HCT116 (cell line): Measurements from ENCODE around the gene ANKRD55. TPM values are rescaled to one million over a fixed set of nuclear protein-coding genes. Genes with fewer than 3 reads are reported as not detected.

Experiments used
- ATAC-seq: fragments of 200-7000 bp; cut with Tn5 transposase; 2 replicates; pipeline ENCODE4 v1.9.1; 2020; ENCODE audit warnings: mild to moderate bottlenecking, moderate library complexity
- BruUV-seq: library from RNA; stranded (reverse); fragments of 400-500 nt; replicated peaks from 2 replicates; lab custom pipeline; 2021; lab: Mats Ljungman, UMichigan
- CTCF ChIA-PET: fragments of 300-600 bp; sonication (Branson Sonifier 250); formaldehyde crosslinking; loops from one replicate; lab custom pipeline; 2021; ENCODE audit warnings: antibody characterized with exemption; lab: Charles Lee
- POLR2A ChIA-PET: fragments of 300-600, 350-600 bp; sonication (Branson Sonifier 250); formaldehyde crosslinking; loops from one replicate; lab custom pipeline; 2021; ENCODE audit warnings: antibody characterized with exemption; lab: Charles Lee
- RAD21 ChIA-PET, 2 experiments: fragments of 300-600 bp; sonication (Branson Sonifier 250); formaldehyde crosslinking; loops; one replicate each; lab custom pipeline; 2023; ENCODE audit warnings: low total read pairs in 2 of 2; ENCODE audit not compliant: uncharacterized antibody in 2 of 2, unreplicated experiment in 2 of 2, low non-redundant PET in 1 of 2; lab: Charles Lee
- DNase-seq: peaks from one replicate; pipeline ENCODE4 v3.0.0-alpha.2; 2010; ENCODE audit warnings: low read depth, low spot score
- H2AFZ ChIP-seq: fragments of 200-600 bp; shearing (Covaris generic), sonication (generic); 2 replicates; pipeline ENCODE4 v1.6.1; 2017; ENCODE audit warnings: low read depth, mixed run types, mixed read lengths, antibody characterized with exemption, low read length; ENCODE audit not compliant: poor library complexity, severe bottlenecking
- H3K27ac ChIP-seq: 2 replicates; pipeline ENCODE4 v1.5.1; 2012; ENCODE audit warnings: low read depth, low read length
- H3K27me3 ChIP-seq: fragments of 200-600 bp; sonication (generic); 2 replicates; pipeline ENCODE4 v1.6.1; 2016; ENCODE audit warnings: mixed run types, low read length, mixed read lengths; ENCODE audit not compliant: insufficient read depth
- H3K36me3 ChIP-seq, 2 experiments: fragments of 200-500 bp in 1 of 2; fragments of 200-600 bp in 1 of 2; sonication (Bioruptor generic) in 1 of 2; sonication (generic) in 1 of 2; 2 replicates each; pipeline versions ENCODE4 v1.5.1 to v1.6.1; 2014 to 2016; ENCODE audit warnings: low read length in 2 of 2, inconsistent platforms in 1 of 2, mixed read lengths in 1 of 2, mixed run types in 1 of 2; ENCODE audit not compliant: insufficient read depth in 2 of 2, control insufficient read depth in 1 of 2
- H3K4me1 ChIP-seq, 2 experiments: fragments of 200-600 bp in 1 of 2; sonication (generic) in 1 of 2; 2 replicates each; pipeline versions ENCODE4 v1.5.1 to v1.6.1; 2012 to 2017; ENCODE audit warnings: low read length in 2 of 2, inconsistent platforms in 1 of 2, mild to moderate bottlenecking in 1 of 2, mixed read lengths in 1 of 2, mixed run types in 1 of 2, moderate library complexity in 1 of 2; ENCODE audit not compliant: insufficient read depth in 2 of 2, control insufficient read depth in 1 of 2
- H3K4me2 ChIP-seq: fragments of 200-600 bp; sonication (generic); 2 replicates; pipeline ENCODE4 v1.6.1; 2017; ENCODE audit warnings: mixed run types, low read length, mixed read lengths
- H3K4me3 ChIP-seq, 2 experiments: fragments of 200-600 bp in 1 of 2; sonication (generic) in 1 of 2; replicated peaks in 1 of 2; 2 replicates each; pipeline ENCODE4 v1.5.1; 2011 to 2016; ENCODE audit warnings: low read length in 2 of 2, control low read depth in 1 of 2, low read depth in 1 of 2, mild to moderate bottlenecking in 1 of 2, mixed read lengths in 1 of 2, mixed run types in 1 of 2
- H3K79me2 ChIP-seq: fragments of 200-600 bp; sonication (generic); 2 replicates; pipeline ENCODE4 v1.6.1; 2017; ENCODE audit warnings: mild to moderate bottlenecking, mixed run types, low read length, moderate library complexity, mixed read lengths; ENCODE audit not compliant: insufficient read depth
- H3K9ac ChIP-seq: fragments of 200-600 bp; sonication (generic); 2 replicates; pipeline ENCODE4 v1.6.1; 2016; ENCODE audit warnings: low read length, mixed read lengths
- H3K9me2 ChIP-seq: fragments of 200-600 bp; sonication (generic), shearing (Covaris generic); 2 replicates; pipeline ENCODE4 v1.6.1; 2017; ENCODE audit warnings: mixed run types, mild to moderate bottlenecking, moderate library complexity; ENCODE audit not compliant: insufficient read depth
- H3K9me3 ChIP-seq, 2 experiments: fragments of 200-500 bp in 1 of 2; fragments of 200-600 bp in 1 of 2; sonication (Bioruptor generic) in 1 of 2; sonication (generic) in 1 of 2; 2 replicates each; pipeline ENCODE4 v1.6.1; 2014 to 2017; ENCODE audit warnings: low read length in 2 of 2, mixed read lengths in 2 of 2, inconsistent platforms in 1 of 2, low read depth in 1 of 2, mild to moderate bottlenecking in 1 of 2, mixed run types in 1 of 2, moderate library complexity in 1 of 2; ENCODE audit not compliant: control insufficient read depth in 1 of 2, insufficient read depth in 1 of 2
- H4K20me1 ChIP-seq: fragments of 200-600 bp; sonication (generic), shearing (Covaris generic); 2 replicates; pipeline ENCODE4 v1.6.1; 2017; ENCODE audit warnings: mixed run types, mild to moderate bottlenecking, moderate library complexity; ENCODE audit not compliant: insufficient read depth
- ELF1 ChIP-seq: IDR thresholded peaks from 2 replicates; pipeline ENCODE4 v1.6.1; 2012; ENCODE audit warnings: low read depth, borderline replicate concordance
- EZH2 ChIP-seq: fragments of 200-600 bp; sonication (generic); IDR thresholded peaks from 2 replicates; pipeline ENCODE4 v1.6.1; 2017; ENCODE audit warnings: antibody characterized with exemption, mixed run types
- EZH2phosphoT487 ChIP-seq: fragments of 200-600 bp; IDR thresholded peaks from 2 replicates; pipeline ENCODE4 v1.6.1; 2018; ENCODE audit warnings: antibody characterized with exemption, borderline replicate concordance
- FOSL1 ChIP-seq: IDR thresholded peaks from 2 replicates; pipeline ENCODE4 v1.6.1; 2012; ENCODE audit warnings: low read depth
- POLR2A ChIP-seq: IDR thresholded peaks from 2 replicates; pipeline ENCODE4 v1.7.0; 2011; ENCODE audit warnings: borderline replicate concordance; ENCODE audit not compliant: insufficient read depth, insufficient read length; ENCODE audit errors: extremely low read depth
- SP1 ChIP-seq: IDR thresholded peaks from 2 replicates; pipeline ENCODE4 v1.6.1; 2012; ENCODE audit warnings: low read depth
- SRF ChIP-seq: IDR thresholded peaks from 2 replicates; pipeline ENCODE4 v1.6.1; 2012; ENCODE audit warnings: low read depth
- TCF7L2 ChIP-seq: IDR thresholded peaks from 2 replicates; pipeline ENCODE4 v1.7.0; 2011; ENCODE audit warnings: borderline replicate concordance, inconsistent platforms; ENCODE audit not compliant: insufficient read depth, insufficient read length; ENCODE audit errors: extremely low read depth
- intact Hi-C: fragments of 100-400 bp; cut with micrococcal nuclease; formaldehyde crosslinking; loops from 2 replicates; pipeline ENCODE4 v1.10.0; 2022
- total RNA-seq: library from RNA; stranded (reverse); gene quantifications from one replicate; pipeline ENCODE4 v1.2.1, GENCODE V29; 2021; ENCODE audit not compliant: unreplicated experiment
- TF ChIP-seq, protein P1 (sequence below), 3 experiments: fragments of 200-600 bp in 1 of 3; sonication (generic) in 1 of 3; IDR thresholded peaks in 2 of 3; conservative IDR thresholded peaks in 1 of 3; 2 replicates each; pipeline ENCODE4 v1.5.1; 2012 to 2017; ENCODE audit warnings: low read depth in 2 of 3, low read length in 2 of 3, antibody characterized with exemption in 1 of 3, borderline replicate concordance in 1 of 3, control low read depth in 1 of 3, mild to moderate bottlenecking in 1 of 3, mixed read lengths in 1 of 3, mixed run types in 1 of 3, moderate library complexity in 1 of 3; ENCODE audit not compliant: insufficient read depth in 1 of 3
- TF ChIP-seq, protein P2 (sequence below): IDR thresholded peaks from 2 replicates; pipeline ENCODE4 v1.6.1; 2012
- TF ChIP-seq, protein P3 (sequence below): IDR thresholded peaks from 2 replicates; pipeline ENCODE4 v1.6.1; 2012

Gene ANKRD55
- total RNA-seq, 1 experiment from 2014 or later: not detected

DNA sequence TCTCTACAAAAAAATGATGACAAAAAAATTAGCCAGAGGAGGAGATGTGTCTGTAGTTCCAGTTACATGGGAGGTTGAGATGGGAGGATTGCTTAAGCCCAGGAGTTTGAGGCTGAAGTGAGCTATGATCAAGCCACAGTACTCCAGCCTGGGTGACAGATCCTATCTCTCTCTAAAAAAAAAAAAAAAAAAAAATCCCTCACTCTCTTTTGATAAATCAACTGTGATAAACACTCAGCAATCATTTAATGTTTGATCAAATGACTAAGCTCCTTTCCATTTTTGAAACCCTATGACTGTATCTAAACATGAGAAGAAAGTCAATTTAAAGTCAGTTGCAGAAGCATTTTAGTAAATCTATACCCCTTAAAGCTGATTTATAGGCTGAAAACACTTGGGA is 126.3 kb downstream of the ANKRD55 start:
- Histone ChIP-seq H3K9me2 (no peaks in the 10 kb centered on the region), H3K4me1 (no peaks in the 10 kb centered on the region), H3K27ac (no peak overlapping the region), H3K36me3 (no peaks in the 10 kb centered on the region), H3K79me2 (no peaks in the 10 kb centered on the region), H4K20me1 (no peaks in the 10 kb centered on the region), H2AFZ (no peak overlapping the region), H3K9ac (no peak overlapping the region), H3K4me2 (no peak overlapping the region), H3K27me3 (no peaks in the 10 kb centered on the region), H3K9me3 (no peaks in the 10 kb centered on the region), H3K4me3 (no peak overlapping the region)
- BruUV-seq: no TSS peak
- no peak for ATAC-seq
- intact Hi-C loops: no loop called here
- ChIA-PET POLR2A (no interaction called here), RAD21 (no interaction called here), CTCF (no interaction called here)
- no peak for TF ChIP-seq ELF1
- TF ChIP-seq FOSL1: no peak
- TF ChIP-seq, protein P1, sequence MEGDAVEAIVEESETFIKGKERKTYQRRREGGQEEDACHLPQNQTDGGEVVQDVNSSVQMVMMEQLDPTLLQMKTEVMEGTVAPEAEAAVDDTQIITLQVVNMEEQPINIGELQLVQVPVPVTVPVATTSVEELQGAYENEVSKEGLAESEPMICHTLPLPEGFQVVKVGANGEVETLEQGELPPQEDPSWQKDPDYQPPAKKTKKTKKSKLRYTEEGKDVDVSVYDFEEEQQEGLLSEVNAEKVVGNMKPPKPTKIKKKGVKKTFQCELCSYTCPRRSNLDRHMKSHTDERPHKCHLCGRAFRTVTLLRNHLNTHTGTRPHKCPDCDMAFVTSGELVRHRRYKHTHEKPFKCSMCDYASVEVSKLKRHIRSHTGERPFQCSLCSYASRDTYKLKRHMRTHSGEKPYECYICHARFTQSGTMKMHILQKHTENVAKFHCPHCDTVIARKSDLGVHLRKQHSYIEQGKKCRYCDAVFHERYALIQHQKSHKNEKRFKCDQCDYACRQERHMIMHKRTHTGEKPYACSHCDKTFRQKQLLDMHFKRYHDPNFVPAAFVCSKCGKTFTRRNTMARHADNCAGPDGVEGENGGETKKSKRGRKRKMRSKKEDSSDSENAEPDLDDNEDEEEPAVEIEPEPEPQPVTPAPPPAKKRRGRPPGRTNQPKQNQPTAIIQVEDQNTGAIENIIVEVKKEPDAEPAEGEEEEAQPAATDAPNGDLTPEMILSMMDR (IDR thresholded peaks at IDR 0.05 in 2 of 3, conservative IDR thresholded peaks at IDR 0.05 in 1 of 3; ENCODE audit: borderline replicate concordance in 1 of 3, insufficient read depth in 1 of 3, low read depth in 2 of 3, low read length in 2 of 3): no peak
- no peak for TF ChIP-seq EZH2
- TF ChIP-seq, protein P2, sequence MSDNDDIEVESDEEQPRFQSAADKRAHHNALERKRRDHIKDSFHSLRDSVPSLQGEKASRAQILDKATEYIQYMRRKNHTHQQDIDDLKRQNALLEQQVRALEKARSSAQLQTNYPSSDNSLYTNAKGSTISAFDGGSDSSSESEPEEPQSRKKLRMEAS: no peak
- TF ChIP-seq, protein P3, sequence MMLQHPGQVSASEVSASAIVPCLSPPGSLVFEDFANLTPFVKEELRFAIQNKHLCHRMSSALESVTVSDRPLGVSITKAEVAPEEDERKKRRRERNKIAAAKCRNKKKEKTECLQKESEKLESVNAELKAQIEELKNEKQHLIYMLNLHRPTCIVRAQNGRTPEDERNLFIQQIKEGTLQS: no peak
- TF ChIP-seq TCF7L2: no peak
- no peak for TF ChIP-seq SP1
- TF ChIP-seq SRF: no peak
- no peak for TF ChIP-seq POLR2A
- no peak for TF ChIP-seq EZH2phosphoT487
- DNase-seq: no peak
